Activated T-helper 1 cell treated with anti-CD3 and anti-CD28 coated beads, Interleukin-12 subunit alpha, Interleukin-12 subunit beta, Interleukin-2, Interleukin-4 antibody, amounts not matched to agents 30 ng/mL and 10 ng/mL and 1 ng/mL, durations not matched to agents 14 hours and 24 hours and 36 hours (primary cell): ENCODE results near the gene IMPA2. TPM values are rescaled to one million over a fixed set of nuclear protein-coding genes. Genes with fewer than 3 reads are reported as not detected.
"Not testable (repeated sequence)": the region's sequence is repeated elsewhere in the genome, so short reads cannot be mapped to it uniquely, and the experiment has no call there.

Experiments
- DNase-seq: peaks from one replicate; pipeline ENCODE4 v3.0.0; 2021; ENCODE audit warnings: low spot score
- H3K27ac Mint-ChIP-seq: one replicate; pipeline ENCODE4 v1.8.0; 2021; ENCODE audit warnings: mild to moderate bottlenecking, mixed read lengths
- H3K27me3 Mint-ChIP-seq: one replicate; pipeline ENCODE4 v1.8.0; 2022; ENCODE audit warnings: mild to moderate bottlenecking, moderate library complexity, mixed read lengths; ENCODE audit not compliant: insufficient read depth
- H3K36me3 Mint-ChIP-seq: one replicate; pipeline ENCODE4 v1.8.0; 2021; ENCODE audit warnings: low read depth, mixed read lengths
- H3K4me1 Mint-ChIP-seq: one replicate; pipeline ENCODE4 v1.8.0; 2021; ENCODE audit warnings: low read depth, mixed read lengths
- H3K4me3 Mint-ChIP-seq: one replicate; pipeline ENCODE4 v1.8.0; 2021; ENCODE audit warnings: mild to moderate bottlenecking, moderate library complexity, mixed read lengths
- H3K9me3 Mint-ChIP-seq: one replicate; pipeline ENCODE4 v1.8.0; 2021; ENCODE audit warnings: mixed read lengths
- intact Hi-C: fragments of 100-400 bp; cut with micrococcal nuclease; formaldehyde crosslinking; loops from one replicate; pipeline ENCODE4 v1.15.1; 2024
- total RNA-seq: library from RNA; stranded (reverse); gene quantifications from 2 replicates; pipeline ENCODE4 v1.2.3, GENCODE V29; 2022

IMPA2 gene
- total RNA-seq, 1 donor from 2014 or later = 19.3 TPM

- H3K27ac Mint-ChIP-seq, H3K9me3 Mint-ChIP-seq, DNase-seq, intact Hi-C loops, H3K36me3 Mint-ChIP-seq, H3K4me3 Mint-ChIP-seq, H3K4me1 Mint-ChIP-seq: not testable (repeated sequence)
- H3K27me3 Mint-ChIP-seq = peaks cover 30% of the 10 kb centered on the region
These were observed 96.7 kb downstream of the IMPA2 start for GRCh38 chr18:12077994-12078393.

- H3K27ac Mint-ChIP-seq = no peak overlapping the region
- H3K4me3 Mint-ChIP-seq = no peak overlapping the region
- H3K4me1 Mint-ChIP-seq = no peaks in the 10 kb centered on the region
- H3K27me3 Mint-ChIP-seq = peaks cover 32% of the 10 kb centered on the region
- intact Hi-C loops = no loop called here
- no peak for DNase-seq
- no peaks in the 10 kb centered on the region for H3K36me3 Mint-ChIP-seq
- H3K9me3 Mint-ChIP-seq = no peaks in the 10 kb centered on the region
These were observed 98.4 kb downstream of the IMPA2 start for GRCh38 chr18:12079491-12080237.

Other genes with a start within 250 kb of the IMPA2 start
- gene CHMP1B, start 130.1 kb upstream of the IMPA2 start, total RNA-seq = 24.8 and 26.8 TPM in 2 replicates
- gene MPPE1, start 73.2 kb upstream of the IMPA2 start, total RNA-seq = 45.8 and 47.4 TPM in 2 replicates
- gene ANKRD62, start 112.3 kb downstream of the IMPA2 start, total RNA-seq = not detected in 2 replicates